Measurements from ENCODE around the gene PTPRD. TPM values are rescaled to one million over a fixed set of nuclear protein-coding genes. Genes with fewer than 3 reads are reported as not detected.
A peak's percentile ranks its signal among the peaks of the same experiment; 100 is the strongest.

The PTPRD gene
- total and polyA plus RNA-seq, 2 donors (not counting 1 experiment from before 2014, with no cell fraction given) = not detected

DNA sequence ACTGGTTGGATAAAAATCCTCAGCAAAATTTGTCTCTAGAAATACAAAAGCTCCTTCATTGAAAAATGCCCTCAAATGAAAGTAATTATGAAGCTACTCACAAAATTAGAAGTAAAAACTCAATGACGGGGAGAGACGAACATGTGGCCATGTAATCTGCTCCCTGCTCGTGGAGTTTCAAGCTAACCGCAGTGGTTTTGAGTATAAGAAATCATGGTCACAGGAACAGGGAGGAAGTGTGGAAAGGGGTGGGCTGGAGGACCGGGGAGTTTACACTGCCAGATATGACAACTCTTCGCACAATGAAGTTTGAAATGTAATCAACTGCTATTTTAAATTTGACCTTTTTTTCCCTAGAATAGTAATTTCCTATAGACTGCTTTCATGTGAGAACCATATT, 2047.8 kb downstream of the PTPRD start:
- H3K79me2 ChIP-seq (ENCODE audit: control insufficient read depth, insufficient read depth, low read length) = no peaks in the 10 kb centered on the region
- WGBS (ENCODE audit: insufficient coverage) = 4% methylated on average over 4 of the region's 6 CpGs
- intact Hi-C loops (cut with micrococcal nuclease) = no loop called here
- peak overlapping the region; percentile 2 for H3K4me2 ChIP-seq (replicated peaks; ENCODE audit: low read depth, low read length, poor library complexity, severe bottlenecking)
- Mint-ChIP-seq H3K9me3 (ENCODE audit: insufficient read depth) (no peaks in the 10 kb centered on the region), H3K27me3 (no peaks in the 10 kb centered on the region), H3K27ac (no peak overlapping the region), H3K4me3 (no peak overlapping the region), H3K4me1 (no peaks in the 10 kb centered on the region)
- no peak overlapping the region for H3K27ac ChIP-seq (ENCODE audit: low read length in 2 of 2)
- H3K9ac ChIP-seq (ENCODE audit: low read length) = no peak overlapping the region
- no peak overlapping the region for H2AFZ ChIP-seq (ENCODE audit: insufficient read depth, low read depth, low read length, poor library complexity, severe bottlenecking)
- ChIA-PET POLR2A (no interaction called here), CTCF (no interaction called here)
- H3K4me3 ChIP-seq (ENCODE audit: control extremely low read depth in 1 of 5, extremely low read depth in 1 of 5, insufficient read depth in 1 of 5, low read depth in 2 of 5, low read length in 4 of 5) = no peak overlapping the region
- TF ChIP-seq, protein P1, sequence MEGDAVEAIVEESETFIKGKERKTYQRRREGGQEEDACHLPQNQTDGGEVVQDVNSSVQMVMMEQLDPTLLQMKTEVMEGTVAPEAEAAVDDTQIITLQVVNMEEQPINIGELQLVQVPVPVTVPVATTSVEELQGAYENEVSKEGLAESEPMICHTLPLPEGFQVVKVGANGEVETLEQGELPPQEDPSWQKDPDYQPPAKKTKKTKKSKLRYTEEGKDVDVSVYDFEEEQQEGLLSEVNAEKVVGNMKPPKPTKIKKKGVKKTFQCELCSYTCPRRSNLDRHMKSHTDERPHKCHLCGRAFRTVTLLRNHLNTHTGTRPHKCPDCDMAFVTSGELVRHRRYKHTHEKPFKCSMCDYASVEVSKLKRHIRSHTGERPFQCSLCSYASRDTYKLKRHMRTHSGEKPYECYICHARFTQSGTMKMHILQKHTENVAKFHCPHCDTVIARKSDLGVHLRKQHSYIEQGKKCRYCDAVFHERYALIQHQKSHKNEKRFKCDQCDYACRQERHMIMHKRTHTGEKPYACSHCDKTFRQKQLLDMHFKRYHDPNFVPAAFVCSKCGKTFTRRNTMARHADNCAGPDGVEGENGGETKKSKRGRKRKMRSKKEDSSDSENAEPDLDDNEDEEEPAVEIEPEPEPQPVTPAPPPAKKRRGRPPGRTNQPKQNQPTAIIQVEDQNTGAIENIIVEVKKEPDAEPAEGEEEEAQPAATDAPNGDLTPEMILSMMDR (IDR thresholded peaks at IDR 0.05) = no peak
- no peak for TF ChIP-seq EZH2 (IDR thresholded peaks at IDR 0.05; ENCODE audit: borderline replicate concordance, insufficient read depth, low read depth, low read length, poor library complexity, severe bottlenecking)
- H4K20me1 ChIP-seq (ENCODE audit: control insufficient read depth, insufficient read depth, low read length, poor library complexity, severe bottlenecking) = no peaks in the 10 kb centered on the region
- no peak for ATAC-seq (ENCODE audit: low read depth)
- H3K4me1 ChIP-seq (ENCODE audit: control insufficient read depth in 2 of 2, insufficient read depth in 2 of 2, low read length in 2 of 2) = no peaks in the 10 kb centered on the region
- DNase-seq = no peak
- no peaks in the 10 kb centered on the region for H3K9me3 ChIP-seq (ENCODE audit: control extremely low read depth in 1 of 3, control insufficient read depth in 2 of 3, insufficient read depth in 1 of 3, low read length in 2 of 3)
- no peaks in the 10 kb centered on the region for H3K27me3 ChIP-seq (replicated peaks in 1 of 4; ENCODE audit: control extremely low read depth in 1 of 4, control insufficient read depth in 3 of 4, insufficient read depth in 4 of 4, low read length in 3 of 4)
- H3K36me3 ChIP-seq (replicated peaks in 1 of 2; ENCODE audit: control extremely low read depth in 1 of 2, control insufficient read depth in 1 of 2, extremely low read depth in 1 of 2, insufficient read depth in 2 of 2, low read length in 1 of 2) = no peaks in the 10 kb centered on the region

DNA sequence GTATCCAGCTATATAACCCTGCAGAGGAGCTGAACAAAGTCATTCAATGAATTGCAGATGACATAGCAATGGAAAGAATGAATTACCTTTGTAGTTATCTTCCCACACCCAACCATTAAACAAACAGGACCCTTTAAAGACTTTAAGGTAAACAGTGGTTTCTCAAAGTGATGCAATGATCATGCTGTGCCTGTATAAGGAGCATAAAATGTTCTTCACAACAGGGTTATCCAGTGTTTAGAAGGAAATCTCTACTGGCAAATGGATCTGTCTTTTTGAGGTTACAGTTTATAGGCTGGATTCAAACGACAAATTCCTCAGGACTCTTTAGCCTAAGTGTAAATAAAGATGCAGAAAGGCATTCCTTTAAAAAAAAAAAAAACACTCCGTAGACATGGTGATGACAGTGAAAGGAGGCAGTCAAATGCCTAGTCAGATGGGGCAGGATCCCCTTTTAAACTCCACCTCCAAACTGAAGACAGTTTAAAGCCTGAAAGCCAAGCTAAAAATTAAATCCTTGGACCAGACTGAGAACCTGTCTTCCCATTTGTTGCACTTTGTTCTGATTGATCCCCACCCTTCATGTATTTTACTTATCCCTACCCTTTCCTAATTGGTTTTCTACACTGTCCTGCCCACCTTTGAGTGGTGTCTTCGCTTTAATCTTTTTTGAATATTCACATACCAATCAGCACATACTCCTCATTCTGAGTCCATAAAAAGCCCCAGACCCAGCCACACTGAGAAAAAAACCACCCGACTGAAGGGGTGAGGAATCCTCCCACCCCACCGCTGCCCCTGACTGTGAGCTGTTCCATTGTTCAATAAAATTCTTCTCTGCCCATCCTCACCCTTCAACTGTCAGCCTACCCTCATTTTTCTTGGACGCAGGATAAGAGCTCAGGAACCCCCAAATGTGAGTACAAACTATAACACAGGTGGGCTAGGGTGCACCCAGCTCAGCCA, 2052.0 kb downstream of the PTPRD start:
- ChIA-PET CTCF (no interaction called here), POLR2A (no interaction called here)
- H3K4me2 ChIP-seq (replicated peaks; ENCODE audit: low read depth, low read length, poor library complexity, severe bottlenecking) = no peak overlapping the region
- Mint-ChIP-seq H3K27ac (no peak overlapping the region), H3K27me3 (no peaks in the 10 kb centered on the region), H3K9me3 (ENCODE audit: insufficient read depth) (no peaks in the 10 kb centered on the region), H3K4me3 (no peak overlapping the region), H3K4me1 (no peaks in the 10 kb centered on the region)
- no peaks in the 10 kb centered on the region for H3K79me2 ChIP-seq (ENCODE audit: control insufficient read depth, insufficient read depth, low read length)
- WGBS (ENCODE audit: insufficient coverage) = 95% methylated on average over 4 of the region's 6 CpGs
- H3K4me1 ChIP-seq (ENCODE audit: control insufficient read depth in 2 of 2, insufficient read depth in 2 of 2, low read length in 2 of 2) = no peaks in the 10 kb centered on the region
- no peak overlapping the region for H3K9ac ChIP-seq (ENCODE audit: low read length)
- H3K36me3 ChIP-seq (replicated peaks in 1 of 2; ENCODE audit: control extremely low read depth in 1 of 2, control insufficient read depth in 1 of 2, extremely low read depth in 1 of 2, insufficient read depth in 2 of 2, low read length in 1 of 2) = no peaks in the 10 kb centered on the region
- H3K27ac ChIP-seq (ENCODE audit: low read length in 2 of 2) = no peak overlapping the region
- H2AFZ ChIP-seq (ENCODE audit: insufficient read depth, low read depth, low read length, poor library complexity, severe bottlenecking) = no peak overlapping the region
- intact Hi-C loops (cut with micrococcal nuclease) = no loop called here
- DNase-seq = no peak
- ATAC-seq (ENCODE audit: low read depth) = no peak
- no peaks in the 10 kb centered on the region for H3K9me3 ChIP-seq (ENCODE audit: control extremely low read depth in 1 of 3, control insufficient read depth in 2 of 3, insufficient read depth in 1 of 3, low read length in 2 of 3)
- no peak for TF ChIP-seq EZH2 (IDR thresholded peaks at IDR 0.05; ENCODE audit: borderline replicate concordance, insufficient read depth, low read depth, low read length, poor library complexity, severe bottlenecking)
- TF ChIP-seq, protein P1 (IDR thresholded peaks at IDR 0.05) = no peak
- H3K27me3 ChIP-seq (replicated peaks in 1 of 4; ENCODE audit: control extremely low read depth in 1 of 4, control insufficient read depth in 3 of 4, insufficient read depth in 4 of 4, low read length in 3 of 4) = no peaks in the 10 kb centered on the region
- no peak overlapping the region for H3K4me3 ChIP-seq (ENCODE audit: control extremely low read depth in 1 of 5, extremely low read depth in 1 of 5, insufficient read depth in 1 of 5, low read depth in 2 of 5, low read length in 4 of 5)
- no peaks in the 10 kb centered on the region for H4K20me1 ChIP-seq (ENCODE audit: control insufficient read depth, insufficient read depth, low read length, poor library complexity, severe bottlenecking)

Measured in B cell (primary cell).